ENCODE results near the gene TSPAN32.
A peak's percentile ranks its signal among the peaks of the same experiment; 100 is the strongest.

The TSPAN32 gene

GRCh38 chr11:2296913-2297622 lies 4.7 kb upstream of the TSPAN32 start:
- H3K4me3 ChIP-seq (ENCODE audit: low read depth, low read length) = no peak overlapping the region
- no peak for DNase-seq (ENCODE audit: low read depth)
- TF ChIP-seq CTCF (IDR thresholded peaks at IDR 0.05; ENCODE audit: insufficient read depth, low read depth, low read length, missing control alignments) = no peak

- TF ChIP-seq CTCF (IDR thresholded peaks at IDR 0.05; ENCODE audit: insufficient read depth, low read depth, low read length, missing control alignments) = no peak
- no peak overlapping the region for H3K4me3 ChIP-seq (ENCODE audit: low read depth, low read length)
Measured at GRCh38 chr11:2297623-2298030, 4.2 kb upstream of the TSPAN32 start.

GRCh38 chr11:2298131-2298794 lies 3.5 kb upstream of the TSPAN32 start:
- TF ChIP-seq CTCF (IDR thresholded peaks at IDR 0.05; ENCODE audit: insufficient read depth, low read depth, low read length, missing control alignments) = no peak
- no peak overlapping the region for H3K4me3 ChIP-seq (ENCODE audit: low read depth, low read length)
- no peak for DNase-seq (ENCODE audit: low read depth)

More at GRCh38 chr11:2297623-2298030, 4.2 kb upstream of the TSPAN32 start:
- DNase-seq (ENCODE audit: low read depth) = no peak

- no peak overlapping the region for H3K4me3 ChIP-seq (ENCODE audit: low read depth, low read length)
- peak; percentile 9 for TF ChIP-seq CTCF (IDR thresholded peaks at IDR 0.05; ENCODE audit: insufficient read depth, low read depth, low read length, missing control alignments)
- DNase-seq (ENCODE audit: low read depth) = peak; percentile 20
Measured at GRCh38 chr11:2298795-2299761, 2.7 kb upstream of the TSPAN32 start.

- no peak overlapping the region for H3K4me3 ChIP-seq (ENCODE audit: low read depth, low read length)
Measured at GRCh38 chr11:2299773-2300172, 2.0 kb upstream of the TSPAN32 start.

More at GRCh38 chr11:2299773-2300172, 2.0 kb upstream of the TSPAN32 start:
- TF ChIP-seq CTCF (IDR thresholded peaks at IDR 0.05; ENCODE audit: insufficient read depth, low read depth, low read length, missing control alignments) = no peak
- DNase-seq (ENCODE audit: low read depth) = no peak

All from GM12865 (cell line).